ENCODE measurements around the gene TXNDC8. TPM values are rescaled to one million over a fixed set of nuclear protein-coding genes. Genes with fewer than 3 reads are reported as not detected.

Gene TXNDC8
- total and polyA plus RNA-seq, 2 of the 13 experiments (the other 11 are each of a cell fraction or from before 2014, with no cell fraction given), result not detected

- TF ChIP-seq GRHL1 (CRISPR knock-in tag; conservative IDR thresholded peaks at IDR 0.05) (no peak), TARDBP (CRISPR knock-in tag; IDR thresholded peaks at IDR 0.05) (no peak), TEAD2 (CRISPR knock-in tag; IDR thresholded peaks at IDR 0.05) (no peak), ATF4 (CRISPR knock-in tag; IDR thresholded peaks at IDR 0.05) (no peak), ZNF724P (CRISPR knock-in tag; IDR thresholded peaks at IDR 0.05; ENCODE audit: borderline replicate concordance) (no peak), ZNF121 (CRISPR knock-in tag; IDR thresholded peaks at IDR 0.05) (no peak; the same call in 1 of the 2 replicates), ZNF260 (CRISPR knock-in tag; IDR thresholded peaks at IDR 0.05; ENCODE audit: borderline replicate concordance, low read depth) (no peak), SMARCC2 (IDR thresholded peaks at IDR 0.05) (no peak), POLR2AphosphoS5 (IDR thresholded peaks at IDR 0.05; ENCODE audit: low read depth, low read length) (peak; percentile 97), SNRNP70 (IDR thresholded peaks at IDR 0.05; ENCODE audit: low read depth, low read length) (no peak), ZNF280B (CRISPR knock-in tag; IDR thresholded peaks at IDR 0.05; ENCODE audit: borderline replicate concordance) (no peak; the same call in 1 of the 2 replicates), ZNF740 (CRISPR knock-in tag; IDR thresholded peaks at IDR 0.05) (peak; percentile 95), CCAR2 (optimal IDR thresholded peaks at IDR 0.05; ENCODE audit: low read depth, low read length) (no peak), ZHX1 (CRISPR knock-in tag; IDR thresholded peaks at IDR 0.05; ENCODE audit: low read depth) (no peak; the same call in 1 of the 2 replicates), MED1 (CRISPR knock-in tag; IDR thresholded peaks at IDR 0.05) (peak; percentile 63), PAX8 (CRISPR knock-in tag; IDR thresholded peaks at IDR 0.05; ENCODE audit: borderline replicate concordance) (no peak), THAP9 (CRISPR knock-in tag; IDR thresholded peaks at IDR 0.05; ENCODE audit: borderline replicate concordance) (no peak), HNRNPLL (IDR thresholded peaks at IDR 0.05; ENCODE audit: low read depth, low read length, poor library complexity, severe bottlenecking) (no peak)
Measured at GRCh38 chr9:110256380-110257096, 81.1 kb downstream of the TXNDC8 start, which contains the start of gene TXN (continued).

Data from HepG2 (cell line).